Stimulated activated effector memory CD8-positive, alpha-beta T cell treated with anti-CD3 and anti-CD28 coated beads, Interleukin-12 subunit alpha, Interleukin-12 subunit beta, amount 100 ng/mL, for 72 hours (primary cell): ENCODE results near the gene ZFP64.
"Not testable (repeated sequence)": the region's sequence is repeated elsewhere in the genome, so short reads cannot be mapped to it uniquely, and the experiment has no call there.

ENCODE experiments used
- ATAC-seq: fragments of 150-1000 bp; cut with Tn5 transposase; 2 replicates; pipeline ENCODE4 v1.10.0; 2021
- DNase-seq, 2 donors: peaks; one replicate each; pipeline ENCODE4 v3.0.0; 2021 to 2022; ENCODE audit warnings: low spot score in 2 of 2
- H3K27ac Mint-ChIP-seq: one replicate; pipeline ENCODE4 v1.8.0; 2022; ENCODE audit warnings: mild to moderate bottlenecking, mixed read lengths
- H3K36me3 Mint-ChIP-seq: one replicate; pipeline ENCODE4 v1.8.0; 2022; ENCODE audit warnings: mild to moderate bottlenecking, mixed read lengths
- H3K4me1 Mint-ChIP-seq: one replicate; pipeline ENCODE4 v1.8.0; 2022; ENCODE audit warnings: mixed read lengths
- H3K4me3 Mint-ChIP-seq: one replicate; pipeline ENCODE4 v1.8.0; 2022; ENCODE audit warnings: mild to moderate bottlenecking, mixed read lengths
- H3K9me3 Mint-ChIP-seq: one replicate; pipeline ENCODE4 v1.8.0; 2022; ENCODE audit warnings: mixed read lengths

ZFP64 gene

DNA sequence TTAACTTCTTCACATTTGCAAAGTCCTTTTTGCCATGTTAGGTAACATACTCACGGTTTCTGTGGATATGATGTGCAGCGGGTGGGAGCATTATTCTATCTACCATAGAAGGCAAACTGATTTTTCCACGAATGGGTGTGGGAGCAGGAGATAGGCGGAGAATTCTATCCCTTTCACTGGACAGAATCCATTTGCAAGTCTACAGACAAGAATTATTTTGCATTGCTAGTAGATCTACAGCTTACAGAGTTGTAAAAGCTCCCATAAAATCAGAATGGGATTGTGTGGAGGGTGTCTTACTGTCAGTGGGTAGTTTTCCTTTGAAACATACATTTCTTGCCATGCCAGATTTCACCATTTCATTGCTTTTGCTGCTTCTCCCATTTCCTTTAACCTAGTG is 22.4 kb upstream of the ZFP64 start:
- H3K9me3 Mint-ChIP-seq = peaks cover 5% of the 10 kb centered on the region
- H3K4me1 Mint-ChIP-seq = no peaks in the 10 kb centered on the region
- H3K36me3 Mint-ChIP-seq = no peaks in the 10 kb centered on the region
- no peak overlapping the region for H3K27ac Mint-ChIP-seq
- ATAC-seq (no peak), DNase-seq (no peak)
- H3K4me3 Mint-ChIP-seq = no peak overlapping the region

- DNase-seq (no peak), ATAC-seq (no peak)
- no peak overlapping the region for H3K27ac Mint-ChIP-seq
- no peak overlapping the region for H3K4me3 Mint-ChIP-seq
- peaks cover 5% of the 10 kb centered on the region for H3K9me3 Mint-ChIP-seq
- H3K4me1 Mint-ChIP-seq = no peaks in the 10 kb centered on the region
- H3K36me3 Mint-ChIP-seq = no peaks in the 10 kb centered on the region
Observed at GRCh38 chr20:52212943-52213342, 21.4 kb upstream of the ZFP64 start.

GRCh38 chr20:52210037-52210990 is 18.7 kb upstream of the ZFP64 start:
- H3K27ac Mint-ChIP-seq = no peak overlapping the region
- H3K4me3 Mint-ChIP-seq = no peak overlapping the region
- ATAC-seq = no peak
- no peaks in the 10 kb centered on the region for H3K9me3 Mint-ChIP-seq
- DNase-seq = no peak
- H3K4me1 Mint-ChIP-seq = no peaks in the 10 kb centered on the region
- no peaks in the 10 kb centered on the region for H3K36me3 Mint-ChIP-seq

- ATAC-seq = no peak
- no peak for DNase-seq
- Mint-ChIP-seq H3K27ac (no peak overlapping the region), H3K4me1 (no peaks in the 10 kb centered on the region), H3K4me3 (no peak overlapping the region), H3K36me3 (no peaks in the 10 kb centered on the region), H3K9me3 (no peaks in the 10 kb centered on the region)
Observed at GRCh38 chr20:52209154-52209571, 17.6 kb upstream of the ZFP64 start.

- no peak overlapping the region for H3K27ac Mint-ChIP-seq
- H3K4me1 Mint-ChIP-seq = no peaks in the 10 kb centered on the region
- DNase-seq = no peak
- H3K36me3 Mint-ChIP-seq = no peaks in the 10 kb centered on the region
- H3K9me3 Mint-ChIP-seq = no peaks in the 10 kb centered on the region
- no peak for ATAC-seq
- no peak overlapping the region for H3K4me3 Mint-ChIP-seq
Observed at GRCh38 chr20:52207020-52207810, 15.6 kb upstream of the ZFP64 start.

- H3K4me3 Mint-ChIP-seq = no peak overlapping the region
- H3K27ac Mint-ChIP-seq = no peak overlapping the region
- DNase-seq (no peak), ATAC-seq (no peak)
- no peaks in the 10 kb centered on the region for H3K9me3 Mint-ChIP-seq
- no peaks in the 10 kb centered on the region for H3K36me3 Mint-ChIP-seq
- no peaks in the 10 kb centered on the region for H3K4me1 Mint-ChIP-seq
Observed at GRCh38 chr20:52204136-52204535, 12.6 kb upstream of the ZFP64 start.

GRCh38 chr20:52201395-52201794 is 9.8 kb upstream of the ZFP64 start:
- Mint-ChIP-seq H3K4me1 (no peaks in the 10 kb centered on the region), H3K4me3 (no peak overlapping the region), H3K27ac (no peak overlapping the region), H3K9me3 (no peaks in the 10 kb centered on the region), H3K36me3 (no peaks in the 10 kb centered on the region)
- DNase-seq = no peak
- ATAC-seq = no peak

GRCh38 chr20:52200870-52201269 is 9.3 kb upstream of the ZFP64 start:
- no peak overlapping the region for H3K27ac Mint-ChIP-seq
- no peak overlapping the region for H3K4me3 Mint-ChIP-seq
- no peaks in the 10 kb centered on the region for H3K36me3 Mint-ChIP-seq
- no peak for DNase-seq
- no peak for ATAC-seq
- H3K9me3 Mint-ChIP-seq = no peaks in the 10 kb centered on the region
- H3K4me1 Mint-ChIP-seq = no peaks in the 10 kb centered on the region

- Mint-ChIP-seq H3K4me3 (no peak overlapping the region), H3K27ac (no peak overlapping the region), H3K36me3 (no peaks in the 10 kb centered on the region), H3K9me3 (no peaks in the 10 kb centered on the region), H3K4me1 (peaks cover 9% of the 10 kb centered on the region)
- no peak for ATAC-seq
- no peak for DNase-seq
Observed at GRCh38 chr20:52196845-52197244, 5.3 kb upstream of the ZFP64 start.

DNA sequence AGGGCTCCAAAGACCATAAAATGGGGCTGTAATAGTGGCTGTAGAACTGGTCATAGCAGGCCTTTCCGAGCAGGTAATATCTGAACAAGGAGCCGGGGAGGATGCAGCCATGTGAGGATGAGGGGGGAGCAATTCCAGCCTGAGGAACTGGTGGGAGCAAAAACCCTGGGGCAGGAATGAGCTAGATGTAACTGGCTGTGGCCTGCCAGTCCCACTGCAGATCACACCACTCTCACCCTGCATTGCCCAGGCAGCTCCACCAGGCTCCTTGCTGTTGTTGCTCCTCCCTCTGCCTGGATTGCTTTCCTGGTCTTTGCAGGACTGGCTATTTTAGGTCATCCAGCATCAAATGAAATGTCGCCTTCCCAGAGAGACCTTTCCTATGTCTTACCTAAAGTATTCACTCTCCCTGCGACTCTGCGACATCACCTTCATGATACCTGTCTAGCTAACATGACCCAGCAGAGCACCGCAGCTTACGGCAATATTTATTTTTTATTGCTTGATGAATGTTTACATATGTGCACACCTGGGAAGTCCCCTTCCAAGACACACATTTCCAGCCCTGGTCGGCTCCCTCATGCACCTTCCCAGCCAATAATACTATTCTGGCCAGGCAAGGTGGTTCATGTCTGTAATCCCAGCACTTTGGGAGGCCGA is 2.4 kb upstream of the ZFP64 start:
- H3K36me3 Mint-ChIP-seq = no peaks in the 10 kb centered on the region
- DNase-seq (no peak), ATAC-seq (no peak)
- H3K27ac Mint-ChIP-seq = no peak overlapping the region
- H3K9me3 Mint-ChIP-seq = no peaks in the 10 kb centered on the region
- H3K4me3 Mint-ChIP-seq = no peak overlapping the region
- H3K4me1 Mint-ChIP-seq = peaks cover 9% of the 10 kb centered on the region

DNA sequence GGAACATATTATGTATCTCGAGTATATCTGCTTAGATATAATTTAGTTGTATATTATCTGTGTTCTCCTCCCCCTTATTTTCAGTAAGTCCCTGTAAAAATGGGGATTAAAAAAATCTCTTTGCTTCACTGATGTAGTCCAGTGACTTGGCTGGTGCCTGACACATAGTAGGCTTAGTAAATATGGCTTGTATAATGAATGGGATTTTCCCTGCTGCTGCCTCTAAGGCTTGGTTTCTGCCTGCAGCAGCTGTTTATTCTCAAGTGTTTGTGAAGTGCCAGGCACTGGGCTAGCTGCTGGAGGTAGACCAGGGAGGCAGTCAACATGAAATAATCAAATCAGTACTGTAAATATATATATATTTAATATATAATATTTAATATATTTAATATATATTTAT is 1.6 kb upstream of the ZFP64 start:
- Mint-ChIP-seq H3K36me3 (no peaks in the 10 kb centered on the region), H3K27ac (peak overlapping the region; percentile 87), H3K4me3 (peak overlapping the region; percentile 86), H3K4me1 (peaks cover 9% of the 10 kb centered on the region), H3K9me3 (no peaks in the 10 kb centered on the region)
- no peak for ATAC-seq
- no peak for DNase-seq

- DNase-seq, H3K4me1 Mint-ChIP-seq, H3K9me3 Mint-ChIP-seq, ATAC-seq, H3K36me3 Mint-ChIP-seq: not testable (repeated sequence)
- Mint-ChIP-seq H3K27ac (peak overlapping the region; percentile 87), H3K4me3 (peak overlapping the region; percentile 86)
Observed at GRCh38 chr20:52192719-52193007, 1.1 kb upstream of the ZFP64 start.

GRCh38 chr20:52191916-52192718 is 538 bp upstream of the ZFP64 start:
- Mint-ChIP-seq H3K9me3 (no peaks in the 10 kb centered on the region), H3K4me1 (peaks cover 9% of the 10 kb centered on the region), H3K4me3 (peak overlapping the region; percentile 86), H3K36me3 (no peaks in the 10 kb centered on the region), H3K27ac (peak overlapping the region; percentile 87)
- ATAC-seq (peak; percentile 64), DNase-seq (peak in 1 of 2 donors; percentile 82)

- peak; percentile 20 to 64 for DNase-seq
- Mint-ChIP-seq H3K4me3 (peak overlapping the region; percentile 86), H3K9me3 (no peaks in the 10 kb centered on the region), H3K4me1 (peaks cover 9% of the 10 kb centered on the region), H3K27ac (peak overlapping the region; percentile 87), H3K36me3 (peaks cover 15% of the 10 kb centered on the region)
- ATAC-seq = peak; percentile 57
Observed at GRCh38 chr20:52190437-52191131, 995 bp downstream of the ZFP64 start.
